Ovary (tissue), 9 donors: ENCODE data around the gene DESI1. TPM values are rescaled to one million over a fixed set of nuclear protein-coding genes. Genes with fewer than 3 reads are reported as not detected.

Experiments
- DNase-seq, 5 donors: peaks; one replicate each; pipeline ENCODE4 v3.0.0-alpha.2; 2019 to 2020
- H3K27ac ChIP-seq, 2 donors: fragments of 200-600 bp; one replicate each; pipeline versions ENCODE4 v1.5.1 to v1.8.0; 2019 to 2022
- H3K27me3 ChIP-seq: fragments of 200-600 bp; one replicate; pipeline ENCODE4 v1.8.0; 2022
- H3K36me3 ChIP-seq: fragments of 200-600 bp; sonication (generic); one replicate; pipeline ENCODE4 v1.5.1; 2019
- H3K4me1 ChIP-seq: one replicate; pipeline ENCODE4 v1.8.1; 2013; ENCODE audit warnings: mild to moderate bottlenecking, moderate library complexity; ENCODE audit not compliant: insufficient read depth
- H3K4me3 ChIP-seq: fragments of 200-600 bp; sonication (generic); one replicate; pipeline ENCODE4 v1.5.1; 2017
- H3K9me3 ChIP-seq, 2 donors: fragments of 200-600 bp in 1 of 2; sonication (generic) in 1 of 2; one replicate each; pipeline versions ENCODE4 v1.5.1 to v1.8.1; 2013 to 2019; ENCODE audit warnings: mild to moderate bottlenecking in 1 of 2, moderate library complexity in 1 of 2
- CTCF ChIP-seq, 3 donors: fragments of 450-650 bp in 2 of 3; fragments of 200-600 bp in 1 of 3; IDR thresholded peaks; one replicate each; pipeline versions ENCODE4 v1.5.1 to v1.8.0; 2016 to 2022; ENCODE audit warnings: antibody characterized with exemption in 3 of 3, mild to moderate bottlenecking in 1 of 3
- EP300 ChIP-seq: sonication (generic); formaldehyde crosslinking; IDR thresholded peaks from one replicate; pipeline ENCODE4 v1.6.1; 2017; ENCODE audit warnings: antibody characterized with exemption
- POLR2A ChIP-seq: fragments of 450-650 bp; IDR thresholded peaks from one replicate; pipeline ENCODE4 v1.6.1; 2017; ENCODE audit warnings: antibody characterized with exemption, mild to moderate bottlenecking, moderate library complexity
- WGBS, 3 donors: extraction: QIAGEN DNeasy Blood & Tissue Kit in 1 of 3; methylation state at CpG; one replicate each; pipeline versions ENCODE4 v1.1.5 to v1.1.7; 2013 to 2017; 5-methylcytosine and 5-hydroxymethylcytosine counted together
- intact Hi-C, 4 donors: fragments of 100-400 bp; cut with DNase I; formaldehyde crosslinking; loops; one replicate each; pipeline versions ENCODE4 v1.11.0 to v1.15.1; 2022 to 2023
- polyA plus RNA-seq, 2 donors: library from polyadenylated mRNA; stranded (reverse); fragments of 200-250 nt in 1 of 2; fragments of 350-450 nt in 1 of 2; fragmentation: Illumina TruSeq in 1 of 2; extraction: RNeasy Lipid Tissue Mini Kit (QIAGEN cat#74804) in 1 of 2; gene quantifications; one replicate each; pipeline ENCODE4 v1.2.3, GENCODE V29; 2013 to 2014
- total RNA-seq, 7 donors: library from RNA; depleted of rRNA in 2 of 7; stranded (reverse); fragments of >200 nt in 2 of 7; fragmentation: NEBNext Ultra II Directional in 3 of 7; extraction: Animal tissue kit (Norgen Biotek cat#: 25700) in 3 of 7; gene quantifications; one replicate each; pipeline versions ENCODE4 v1.1.0 to v1.2.4, GENCODE V29; 2016 to 2023
- donor health status: DM: no; HTN: no; CAD: no; lungs with moderate emphysema.
- donor health status: DM: no; HTN: no; CAD: no.
- donor health status: Bipolar disorder and iron deficiency.
- donor health status: DM: yes; HTN: yes; CAD: no.
- donor health status: DM: no; HTN: no; CAD: no.
- donor health status: DM: yes; HTN: yes; CAD: no.

DESI1 gene
- total and polyA plus RNA-seq, 9 donors = 10.8 to 34.5 (median 22.8) TPM

- Histone ChIP-seq H3K4me1 (no peaks in the 10 kb centered on the region), H3K9me3 (no peaks in the 10 kb centered on the region), H3K36me3 (no peaks in the 10 kb centered on the region), H3K4me3 (no peak overlapping the region), H3K27ac (no peak overlapping the region), H3K27me3 (no peaks in the 10 kb centered on the region)
- TF ChIP-seq CTCF (IDR thresholded peaks at IDR 0.05) = no peak
- no peak for DNase-seq
- intact Hi-C loops = no loop called here
- WGBS, 3 donors = 86 to 94% (median 90%) methylated on average over 2 of the region's 2 CpGs
Measured at GRCh38 chr22:41661713-41662112, 40.9 kb upstream of the DESI1 start.

DNA sequence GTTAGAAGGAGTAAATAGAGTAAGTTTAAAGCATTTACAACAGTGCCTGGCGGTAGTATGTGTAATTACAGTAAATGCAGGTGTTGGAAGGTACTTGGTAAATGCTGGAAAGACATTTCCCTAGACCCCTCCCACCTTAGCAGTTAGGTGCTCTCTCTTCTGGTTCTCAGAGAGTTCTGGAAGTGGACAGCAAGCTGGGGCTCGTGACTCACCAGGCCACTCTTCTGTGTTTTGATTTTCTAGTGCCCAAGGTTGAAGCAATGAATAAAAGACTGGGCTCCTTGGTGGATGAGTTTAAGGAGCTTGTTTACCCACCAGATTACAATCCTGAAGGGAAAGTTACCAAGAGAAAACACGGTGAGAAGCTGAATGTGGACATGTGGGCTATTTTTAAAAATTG is 40.2 kb upstream of the DESI1 start:
- no peak for DNase-seq
- no peak overlapping the region for H3K27ac ChIP-seq
- intact Hi-C loops = no loop called here
- WGBS, 3 donors = 57 to 77% (median 61%) methylated on average over 3 of the region's 3 CpGs
- H3K27me3 ChIP-seq = no peaks in the 10 kb centered on the region
- no peak overlapping the region for H3K4me3 ChIP-seq
- H3K4me1 ChIP-seq = no peaks in the 10 kb centered on the region
- no peak for TF ChIP-seq EP300
- no peak for TF ChIP-seq CTCF (IDR thresholded peaks at IDR 0.05)
- no peak for TF ChIP-seq POLR2A
- H3K36me3 ChIP-seq = no peaks in the 10 kb centered on the region
- no peaks in the 10 kb centered on the region for H3K9me3 ChIP-seq

- TF ChIP-seq EP300 (no peak), POLR2A (no peak), CTCF (IDR thresholded peaks at IDR 0.05) (no peak)
- DNase-seq = no peak
- H3K27ac ChIP-seq = no peak overlapping the region
- H3K4me3 ChIP-seq = no peak overlapping the region
- H3K27me3 ChIP-seq = no peaks in the 10 kb centered on the region
- no peaks in the 10 kb centered on the region for H3K36me3 ChIP-seq
- H3K4me1 ChIP-seq = no peaks in the 10 kb centered on the region
- intact Hi-C loops = no loop called here
- H3K9me3 ChIP-seq = no peaks in the 10 kb centered on the region
- 67 to 71% (median 68%) methylated on average over 3 of the region's 3 CpGs for WGBS, 3 donors
Measured at GRCh38 chr22:41660416-41660815, 39.6 kb upstream of the DESI1 start.

DNA sequence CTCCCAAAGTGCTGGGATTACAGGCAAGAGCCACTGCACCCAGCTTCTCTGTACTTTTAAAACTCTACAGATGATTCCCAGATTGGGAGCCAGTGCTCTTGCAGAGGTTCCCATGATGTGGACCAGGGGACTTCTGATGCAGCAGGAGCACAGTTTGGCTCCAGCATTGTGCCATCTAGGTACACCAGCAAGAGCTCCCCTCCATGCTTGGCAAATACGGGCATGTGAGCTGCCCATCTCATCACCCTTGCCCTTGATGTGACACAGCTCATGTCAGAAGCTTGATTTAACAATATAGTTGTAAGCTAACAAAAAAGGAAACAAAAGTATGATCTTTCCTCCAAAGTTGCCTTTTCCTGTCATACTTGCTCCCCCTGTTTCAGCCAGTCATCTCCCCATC is 39.1 kb upstream of the DESI1 start:
- H3K9me3 ChIP-seq = no peaks in the 10 kb centered on the region
- H3K4me3 ChIP-seq = no peak overlapping the region
- H3K36me3 ChIP-seq = no peaks in the 10 kb centered on the region
- intact Hi-C loops = no loop called here
- WGBS, 3 donors = 63 to 82% (median 81%) methylated on average over 1 of the region's 1 CpG
- TF ChIP-seq CTCF (IDR thresholded peaks at IDR 0.05) (no peak), EP300 (no peak), POLR2A (no peak)
- H3K27me3 ChIP-seq = no peaks in the 10 kb centered on the region
- no peak for DNase-seq
- H3K27ac ChIP-seq = no peak overlapping the region
- no peaks in the 10 kb centered on the region for H3K4me1 ChIP-seq

DNA sequence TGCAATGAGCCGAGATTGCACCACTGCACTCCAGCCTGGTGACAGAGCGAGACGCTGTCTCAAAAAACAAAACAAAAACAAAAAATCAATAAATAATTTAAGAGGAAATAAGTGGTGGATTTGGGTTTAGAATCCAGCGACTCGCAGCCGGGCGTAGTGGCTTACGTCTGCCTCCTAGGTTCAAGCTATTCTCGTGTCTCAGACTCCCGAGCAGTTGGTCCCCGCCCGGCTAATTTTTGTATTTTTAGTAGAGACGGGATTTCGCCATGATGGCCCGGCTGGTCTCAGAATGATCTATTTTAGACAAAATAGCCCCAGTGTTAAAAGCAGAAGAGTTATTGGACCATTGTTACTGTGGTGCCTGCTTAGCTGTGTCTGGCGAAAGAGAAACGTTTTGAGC is 38.0 kb upstream of the DESI1 start:
- intact Hi-C loops = no loop called here
- no peak for TF ChIP-seq POLR2A
- no peak for TF ChIP-seq CTCF (IDR thresholded peaks at IDR 0.05)
- no peak for TF ChIP-seq EP300
- Histone ChIP-seq H3K36me3 (no peaks in the 10 kb centered on the region), H3K4me3 (no peak overlapping the region), H3K27me3 (no peaks in the 10 kb centered on the region), H3K9me3 (no peaks in the 10 kb centered on the region), H3K4me1 (no peaks in the 10 kb centered on the region), H3K27ac (no peak overlapping the region)
- WGBS, 3 donors = 92 to 93% (median 93%) methylated on average over 17 of the region's 17 CpGs
- DNase-seq = no peak
